NCI-H748 (cell line): ENCODE results near the gene CCDC85C.

ENCODE experiments used
- DNase-seq: peaks from one replicate; lab custom pipeline; 2025; ENCODE audit not compliant: unreplicated experiment; lab: John Stamatoyannopoulos, UW

CCDC85C gene

DNA sequence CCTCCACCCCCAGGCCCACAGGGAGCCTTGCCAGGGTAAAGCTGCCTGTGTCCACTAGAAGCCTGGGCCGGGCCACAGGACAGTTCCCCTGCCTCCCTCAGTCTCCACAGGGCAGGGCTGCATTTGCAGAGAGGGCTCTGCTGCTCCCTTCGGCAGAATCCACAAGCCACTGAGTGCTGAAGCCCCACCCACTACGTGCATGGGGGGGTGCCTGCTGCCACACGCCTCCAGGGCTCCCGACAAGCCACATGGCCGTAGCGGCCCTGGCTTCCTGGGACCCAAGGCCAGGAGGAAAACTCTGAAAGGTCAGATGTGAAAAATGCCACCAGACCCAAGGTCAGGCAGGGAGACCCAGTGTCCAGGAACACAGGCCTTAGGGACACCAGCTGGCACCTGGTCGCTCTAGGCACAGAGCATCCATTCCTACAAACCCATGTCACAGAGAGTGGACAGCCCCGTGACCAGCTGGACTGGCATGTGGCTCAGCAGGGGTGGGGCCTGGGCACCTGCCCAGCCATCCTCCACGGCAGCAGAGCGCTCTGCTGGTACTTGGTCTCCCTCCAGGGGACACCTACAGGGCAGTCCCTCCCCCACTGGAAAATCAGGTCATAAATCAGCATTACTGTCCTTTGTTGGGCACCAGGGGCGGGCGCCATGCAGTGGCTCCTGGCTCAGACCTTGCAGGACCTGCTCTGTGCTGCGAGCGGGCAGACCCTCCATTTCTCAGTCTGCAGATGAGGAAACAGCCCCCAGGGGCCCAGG is 42.9 kb downstream of the CCDC85C start:
- DNase-seq = no peak

GRCh38 chr14:99560403-99560802 is 43.6 kb downstream of the CCDC85C start:
- DNase-seq = no peak

DNA sequence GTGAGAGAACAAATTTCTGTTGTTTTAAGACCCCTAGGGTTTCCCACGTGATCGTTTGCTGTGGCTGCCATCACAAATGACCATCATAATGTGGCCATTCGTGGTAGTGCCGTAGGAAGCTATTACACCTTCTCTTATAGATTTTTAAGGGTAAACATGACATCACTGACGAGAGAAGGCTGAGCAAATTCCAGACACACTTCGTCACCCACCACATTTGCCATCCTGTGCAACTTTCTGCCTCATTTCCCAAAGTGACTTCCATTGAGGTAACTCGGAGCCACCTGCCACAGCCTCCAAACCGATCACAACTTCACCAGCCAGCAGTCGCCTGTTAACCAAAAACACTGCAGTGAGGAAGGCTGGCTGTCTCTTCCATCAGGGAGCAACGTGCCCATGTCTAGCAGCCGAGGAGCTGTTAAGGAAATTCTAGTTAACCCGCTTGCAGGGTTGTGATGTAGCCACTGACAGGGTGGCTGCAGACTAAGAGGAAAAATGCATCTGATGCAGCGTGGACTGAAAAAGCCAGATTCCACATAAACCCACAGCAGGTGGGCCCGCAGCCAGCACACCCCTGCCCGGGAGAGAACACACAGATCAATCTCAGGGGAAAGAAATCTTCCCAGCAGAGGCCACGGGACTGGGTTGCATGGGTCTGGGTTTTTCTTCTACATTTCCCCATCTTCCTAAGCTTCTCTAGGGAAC is 44.6 kb downstream of the CCDC85C start:
- no peak for DNase-seq

GRCh38 chr14:99556134-99556791 is 47.7 kb downstream of the CCDC85C start:
- no peak for DNase-seq

- DNase-seq = no peak
Measured at GRCh38 chr14:99554757-99555531, 49.1 kb downstream of the CCDC85C start.

DNA sequence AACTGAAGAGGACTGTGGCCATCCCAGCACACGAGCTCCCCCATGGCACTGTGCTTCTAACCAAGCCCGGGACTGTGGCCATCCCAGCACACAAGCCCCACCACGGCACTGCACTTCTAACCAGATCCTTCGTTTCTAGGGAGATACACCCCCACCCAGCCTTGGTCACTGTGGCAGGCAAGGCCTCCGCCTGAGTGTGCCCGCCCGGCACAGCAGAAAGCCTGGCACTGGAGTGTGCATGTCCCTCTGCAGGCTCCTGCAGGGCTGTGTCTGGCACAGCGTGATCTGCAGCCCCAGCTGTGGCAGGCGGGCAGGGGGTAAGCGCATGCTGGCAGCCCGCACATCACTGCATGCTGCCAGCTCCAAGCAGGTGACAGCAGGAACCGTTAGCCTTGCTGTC is 49.8 kb downstream of the CCDC85C start:
- DNase-seq = no peak

DNA sequence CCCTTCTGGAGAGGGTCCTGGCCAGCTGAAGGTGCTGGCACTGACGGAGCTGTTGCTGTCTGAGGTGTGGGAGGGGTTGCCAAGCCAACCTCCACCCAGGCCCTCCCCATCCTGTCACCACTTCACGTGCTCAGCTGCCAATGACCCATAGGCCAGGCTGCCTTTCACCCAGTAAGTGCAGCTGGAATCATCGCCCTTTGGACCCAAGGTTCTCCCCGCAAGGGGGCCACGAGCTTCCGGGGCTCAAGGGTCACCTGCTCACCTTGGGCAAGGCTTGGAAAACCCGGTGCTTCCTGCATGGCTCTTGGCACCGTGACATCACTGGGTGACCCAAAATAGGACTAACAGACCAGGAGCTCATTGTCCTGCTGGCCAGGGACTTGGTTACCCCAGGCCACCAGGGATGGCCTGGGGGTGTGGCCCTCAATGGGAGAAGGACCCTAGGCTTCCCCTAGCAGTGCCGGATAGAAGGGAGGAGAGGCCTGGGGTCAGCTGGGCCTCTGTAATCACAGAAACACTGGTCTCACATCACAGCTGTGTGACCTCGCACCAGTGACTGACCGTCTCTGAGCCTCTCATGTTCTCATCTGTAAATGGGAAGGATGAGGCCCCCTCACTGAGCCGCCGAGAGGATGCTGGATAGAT is 51.3 kb downstream of the CCDC85C start:
- no peak for DNase-seq

GRCh38 chr14:99552021-99552553 is 51.9 kb downstream of the CCDC85C start:
- no peak for DNase-seq

GRCh38 chr14:99551034-99551922 is 52.7 kb downstream of the CCDC85C start:
- peak; percentile 38 for DNase-seq

GRCh38 chr14:99550387-99550992 is 53.5 kb downstream of the CCDC85C start:
- DNase-seq = no peak

DNA sequence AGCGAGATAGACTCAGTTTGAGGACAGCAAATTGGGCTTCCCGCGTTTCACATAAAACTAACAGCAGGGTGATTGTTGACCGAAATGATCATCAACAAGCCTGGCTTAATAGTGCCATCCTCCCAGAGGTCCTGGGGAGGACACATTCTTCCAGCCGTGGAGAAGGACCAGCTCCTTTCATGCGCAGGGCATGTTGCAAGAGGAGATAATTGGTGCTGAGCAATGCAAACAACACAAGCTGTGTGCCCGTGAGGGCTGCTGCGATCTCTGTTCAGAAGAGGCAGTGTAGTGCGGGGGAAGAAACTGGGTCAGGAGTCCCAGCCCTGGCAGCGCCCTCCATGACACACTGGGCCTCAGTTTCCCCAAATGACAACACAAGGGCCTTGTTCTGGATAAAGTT is 54.3 kb downstream of the CCDC85C start:
- peak; percentile 91 for DNase-seq

DNA sequence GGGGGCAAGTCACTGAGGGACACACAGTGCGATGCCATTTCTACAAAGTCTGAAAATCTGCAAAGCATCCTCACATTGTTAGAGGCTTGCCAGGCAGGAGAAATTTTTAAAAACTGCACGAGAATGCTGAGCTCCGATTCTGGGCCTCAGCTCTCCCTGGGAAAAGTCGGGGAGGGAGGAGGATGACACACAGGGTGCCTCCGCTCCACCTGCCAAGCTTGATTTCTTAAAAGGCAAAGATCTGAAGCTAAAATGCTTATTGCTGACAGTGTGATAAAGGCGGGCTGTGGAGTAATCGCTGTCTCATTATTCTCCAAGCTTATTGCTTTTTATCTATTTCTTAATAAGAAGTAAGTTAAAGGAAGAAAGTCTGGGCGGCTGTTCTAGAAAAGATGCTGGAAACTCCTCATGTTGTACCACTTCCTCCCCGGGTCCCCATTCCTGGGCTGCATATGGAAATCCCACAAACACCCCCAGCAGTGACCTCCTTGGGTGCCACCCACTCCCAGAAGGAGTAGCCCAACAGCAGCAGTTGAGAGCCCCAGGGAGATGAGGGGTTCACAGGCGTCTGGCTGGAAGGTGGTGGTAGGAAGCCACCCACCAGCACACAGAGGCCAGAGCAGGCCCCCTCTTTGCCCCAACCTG is 55.0 kb downstream of the CCDC85C start:
- no peak for DNase-seq

- peak; percentile 85 for DNase-seq
Measured at GRCh38 chr14:99548255-99548654, 55.8 kb downstream of the CCDC85C start.

- DNase-seq = no peak
Measured at GRCh38 chr14:99546234-99546879, 57.6 kb downstream of the CCDC85C start.

- no peak for DNase-seq
Measured at GRCh38 chr14:99545586-99545985, 58.4 kb downstream of the CCDC85C start.

- no peak for DNase-seq
Measured at GRCh38 chr14:99544991-99545390, 59.0 kb downstream of the CCDC85C start.

DNA sequence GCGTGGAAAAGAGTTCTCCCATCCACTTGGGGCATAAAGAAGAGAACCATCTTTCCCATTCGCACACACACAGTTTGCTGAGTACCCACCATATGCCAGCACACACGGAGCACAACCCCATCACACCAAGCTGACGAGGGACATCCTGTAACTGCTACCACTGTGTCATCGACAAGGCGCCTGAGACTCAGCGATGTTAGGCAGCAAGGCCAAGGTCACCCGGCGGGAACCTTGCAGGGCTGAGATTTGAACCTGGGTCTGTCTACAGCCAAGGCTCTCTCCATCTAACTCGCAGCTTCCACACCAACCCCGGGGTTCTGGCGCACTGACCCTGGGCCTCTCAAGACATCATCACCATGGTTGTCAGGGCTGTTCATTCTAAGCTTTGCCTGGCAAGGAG is 60.0 kb downstream of the CCDC85C start:
- no peak for DNase-seq

GRCh38 chr14:99543370-99543769 is 60.6 kb downstream of the CCDC85C start:
- no peak for DNase-seq
